T-cell (primary cell): ENCODE data around the gene CDC42BPA. TPM values are rescaled to one million over a fixed set of nuclear protein-coding genes. Genes with fewer than 3 reads are reported as not detected.

ENCODE experiments used
- ATAC-seq, 4 experiments: fragments of 200-7000 bp in 3 of 4; fragments of 150-1000 bp in 1 of 4; cut with Tn5 transposase; replicated peaks in 1 of 4; 1 replicate in 3 of 4; 2 replicates in 1 of 4; pipeline ENCODE4 v1.10.0; 2021; ENCODE audit warnings: moderate library complexity in 3 of 4, mild to moderate bottlenecking in 2 of 4, moderate number of reproducible peaks in 1 of 4
- CTCF ChIA-PET, 2 donors: fragments of 300-600 bp; sonication (Branson Sonifier 250); formaldehyde crosslinking; loops; one replicate each; lab custom pipeline; 2022; ENCODE audit warnings: antibody characterized with exemption in 2 of 2; lab: Charles Lee
- POLR2A ChIA-PET, 2 donors: fragments of 300-600 bp; sonication (Branson Sonifier 250); formaldehyde crosslinking; loops; one replicate each; lab custom pipeline; 2022; ENCODE audit warnings: antibody characterized with exemption in 2 of 2; lab: Charles Lee
- DNase-seq, 35 experiments: peaks; one replicate each; pipeline versions ENCODE4 v3.0.0 to v3.0.0-alpha.2; 2013 to 2023
- H3K27ac ChIP-seq: one replicate; pipeline ENCODE4 v1.5.1; 2013; ENCODE audit warnings: low read length
- H3K27me3 ChIP-seq, 2 experiments: replicated peaks in 1 of 2; 1 replicate in 1 of 2; 2 replicates in 1 of 2; pipeline versions ENCODE4 v1.6.1 to v1.7.0; 2013; ENCODE audit warnings: low read length in 1 of 2, mixed read lengths in 1 of 2; ENCODE audit not compliant: control insufficient read depth in 2 of 2, insufficient read depth in 2 of 2; ENCODE audit errors: extremely low read depth in 1 of 2
- H3K36me3 ChIP-seq, 2 donors: 1 replicate in 1 of 2; 2 replicates in 1 of 2; pipeline versions ENCODE4 v1.6.1 to v1.7.0; 2013; ENCODE audit warnings: low read length in 1 of 2; ENCODE audit not compliant: control insufficient read depth in 2 of 2, insufficient read depth in 1 of 2; ENCODE audit errors: extremely low read depth in 1 of 2
- H3K4me1 ChIP-seq, 2 experiments: 1 replicate in 1 of 2; 2 replicates in 1 of 2; pipeline versions ENCODE4 v1.6.1 to v1.7.0; 2013; ENCODE audit warnings: low read length in 2 of 2, mixed read lengths in 1 of 2; ENCODE audit not compliant: insufficient read depth in 2 of 2, control insufficient read depth in 1 of 2; ENCODE audit errors: extremely low read depth in 1 of 2
- H3K4me3 ChIP-seq, 2 donors: 1 replicate in 1 of 2; 2 replicates in 1 of 2; pipeline versions ENCODE4 v1.5.1 to v1.7.0; 2013; ENCODE audit warnings: mild to moderate bottlenecking in 2 of 2, low read length in 1 of 2, moderate library complexity in 1 of 2; ENCODE audit not compliant: control insufficient read depth in 1 of 2; ENCODE audit errors: extremely low read depth in 1 of 2
- H3K9me3 ChIP-seq: 2 replicates; pipeline ENCODE4 v1.7.0; 2013
- H3K27ac Mint-ChIP-seq, 2 donors: one replicate each; pipeline ENCODE4 v1.8.0; 2020 to 2021; ENCODE audit warnings: mild to moderate bottlenecking in 2 of 2, mixed read lengths in 2 of 2
- H3K27me3 Mint-ChIP-seq, 2 donors: one replicate each; pipeline ENCODE4 v1.8.0; 2021 to 2022; ENCODE audit warnings: mixed read lengths in 2 of 2
- H3K36me3 Mint-ChIP-seq: one replicate; pipeline ENCODE4 v1.8.0; 2021; ENCODE audit warnings: mixed read lengths
- H3K4me1 Mint-ChIP-seq, 3 donors: one replicate each; pipeline ENCODE4 v1.8.0; 2020 to 2022; ENCODE audit warnings: mixed read lengths in 3 of 3, mild to moderate bottlenecking in 1 of 3
- H3K4me3 Mint-ChIP-seq, 3 donors: one replicate each; pipeline ENCODE4 v1.8.0; 2020 to 2022; ENCODE audit warnings: mild to moderate bottlenecking in 3 of 3, mixed read lengths in 3 of 3, moderate library complexity in 3 of 3
- H3K9me3 Mint-ChIP-seq, 3 donors: one replicate each; pipeline ENCODE4 v1.8.0; 2020 to 2022; ENCODE audit warnings: mixed read lengths in 3 of 3
- WGBS: methylation state at CpG from one replicate; pipeline ENCODE4 v1.1.5; 2013; ENCODE audit warnings: missing lambda C conversion rate; ENCODE audit not compliant: insufficient coverage; 5-methylcytosine and 5-hydroxymethylcytosine counted together
- total RNA-seq, 35 experiments: library from RNA in 6 of 35; stranded (reverse) in 6 of 35; fragments of 120-200 nt in 1 of 35; gene quantifications; one replicate each; pipeline versions ENCODE4 v1.2.1 to v1.2.4 and lab custom pipeline; 2013 to 2026

Gene CDC42BPA
- total RNA-seq, 5 donors from 2014 or later (not counting 1 experiment from before 2014, with no cell fraction given): 0.33 to 1.6 (median 0.86) TPM

- no peaks in the 10 kb centered on the region for H3K36me3 ChIP-seq
- peaks cover 0 to 11% of the 10 kb centered on the region in 2 experiments for H3K27me3 ChIP-seq
- Mint-ChIP-seq H3K27me3 (peaks cover 21 to 22% of the 10 kb centered on the region in 2 donors), H3K4me1 (no peaks in the 10 kb centered on the region), H3K27ac (no peak overlapping the region), H3K4me3 (no peak overlapping the region), H3K36me3 (no peaks in the 10 kb centered on the region), H3K9me3 (no peaks in the 10 kb centered on the region)
- ChIA-PET CTCF (no interaction called here), POLR2A (no interaction called here)
- H3K9me3 ChIP-seq: no peaks in the 10 kb centered on the region
- ATAC-seq (no peak), DNase-seq (no peak)
- 100% methylated on average over 1 of the region's 1 CpG for WGBS
- H3K27ac ChIP-seq: no peak overlapping the region
- no peaks in the 10 kb centered on the region for H3K4me1 ChIP-seq
- H3K4me3 ChIP-seq: no peak overlapping the region
These were observed 98.5 kb downstream of the CDC42BPA start for GRCh38 chr1:227219715-227220292.

- no peaks in the 10 kb centered on the region for H3K4me1 Mint-ChIP-seq
- no peak overlapping the region for H3K27ac Mint-ChIP-seq
- no peaks in the 10 kb centered on the region for H3K9me3 Mint-ChIP-seq
- Histone ChIP-seq H3K4me1 (no peaks in the 10 kb centered on the region), H3K27ac (no peak overlapping the region), H3K36me3 (no peaks in the 10 kb centered on the region), H3K4me3 (no peak overlapping the region), H3K9me3 (no peaks in the 10 kb centered on the region), H3K27me3 (peaks cover 0 to 7% of the 10 kb centered on the region in 2 experiments)
- ChIA-PET CTCF (no interaction called here), POLR2A (no interaction called here)
- 58% methylated on average over 3 of the region's 6 CpGs for WGBS
- no peak overlapping the region for H3K4me3 Mint-ChIP-seq
- H3K27me3 Mint-ChIP-seq: peaks cover 21 to 22% of the 10 kb centered on the region in 2 donors
- ATAC-seq: no peak
- H3K36me3 Mint-ChIP-seq: no peaks in the 10 kb centered on the region
- DNase-seq: no peak
These were observed 99.3 kb downstream of the CDC42BPA start for GRCh38 chr1:227218870-227219573.

- Histone ChIP-seq H3K36me3 (no peaks in the 10 kb centered on the region), H3K27me3 (peaks cover 0 to 2% of the 10 kb centered on the region in 2 experiments), H3K4me1 (no peaks in the 10 kb centered on the region), H3K27ac (no peak overlapping the region), H3K9me3 (no peaks in the 10 kb centered on the region), H3K4me3 (no peak overlapping the region)
- H3K27me3 Mint-ChIP-seq: peaks cover 15 to 18% of the 10 kb centered on the region in 2 donors
- WGBS: no CpG with 5 or more reads among the region's 2 CpGs
- no peaks in the 10 kb centered on the region for H3K9me3 Mint-ChIP-seq
- H3K36me3 Mint-ChIP-seq: no peaks in the 10 kb centered on the region
- no peak overlapping the region for H3K4me3 Mint-ChIP-seq
- DNase-seq (no peak), ATAC-seq (no peak)
- ChIA-PET CTCF (no interaction called here), POLR2A (no interaction called here)
- no peak overlapping the region for H3K27ac Mint-ChIP-seq
- H3K4me1 Mint-ChIP-seq: no peaks in the 10 kb centered on the region
These were observed 102.3 kb downstream of the CDC42BPA start for GRCh38 chr1:227215863-227216510.

- Mint-ChIP-seq H3K27me3 (peaks cover 17 to 21% of the 10 kb centered on the region in 2 donors), H3K4me1 (no peaks in the 10 kb centered on the region), H3K4me3 (no peak overlapping the region), H3K27ac (no peak overlapping the region), H3K36me3 (no peaks in the 10 kb centered on the region), H3K9me3 (no peaks in the 10 kb centered on the region)
- 90% methylated on average over 2 of the region's 3 CpGs for WGBS
- H3K27ac ChIP-seq: no peak overlapping the region
- DNase-seq: no peak
- POLR2A ChIA-PET: no interaction called here
- no peaks in the 10 kb centered on the region for H3K4me1 ChIP-seq
- no peaks in the 10 kb centered on the region for H3K9me3 ChIP-seq
- CTCF ChIA-PET: no interaction called here
- H3K27me3 ChIP-seq: peaks cover 0 to 2% of the 10 kb centered on the region in 2 experiments
- no peaks in the 10 kb centered on the region for H3K36me3 ChIP-seq
- H3K4me3 ChIP-seq: no peak overlapping the region
- no peak for ATAC-seq
These were observed 104.1 kb downstream of the CDC42BPA start for GRCh38 chr1:227214207-227214606.

- Histone ChIP-seq H3K27me3 (peaks cover 0 to 2% of the 10 kb centered on the region in 2 experiments), H3K27ac (no peak overlapping the region), H3K4me3 (no peak overlapping the region), H3K4me1 (no peaks in the 10 kb centered on the region), H3K9me3 (no peaks in the 10 kb centered on the region), H3K36me3 (no peaks in the 10 kb centered on the region)
- Mint-ChIP-seq H3K27ac (no peak overlapping the region), H3K36me3 (no peaks in the 10 kb centered on the region), H3K4me1 (no peaks in the 10 kb centered on the region), H3K4me3 (no peak overlapping the region), H3K27me3 (peaks cover 17 to 21% of the 10 kb centered on the region in 2 donors), H3K9me3 (no peaks in the 10 kb centered on the region)
- no peak for ATAC-seq
- DNase-seq: no peak
- ChIA-PET POLR2A (interaction anchor here in 1 of 2 donors (0.6 kb wide), 1 partner anchor 17 kb away, joined by 3 read pairs; no protein-coding TSS in a partner anchor), CTCF (no interaction called here)
- no CpG with 5 or more reads among the region's 4 CpGs for WGBS
These were observed 104.9 kb downstream of the CDC42BPA start for GRCh38 chr1:227213426-227213825.

GRCh38 chr1:227212164-227212563 lies 106.1 kb downstream of the CDC42BPA start:
- DNase-seq (no peak), ATAC-seq (no peak)
- H3K9me3 ChIP-seq: no peaks in the 10 kb centered on the region
- Mint-ChIP-seq H3K4me1 (no peaks in the 10 kb centered on the region), H3K4me3 (no peak overlapping the region), H3K36me3 (no peaks in the 10 kb centered on the region), H3K27me3 (peaks cover 11 to 16% of the 10 kb centered on the region in 2 donors), H3K27ac (no peak overlapping the region), H3K9me3 (no peaks in the 10 kb centered on the region)
- WGBS: 72% methylated on average over 3 of the region's 3 CpGs
- ChIA-PET CTCF (no interaction called here), POLR2A (no interaction called here)
- H3K4me3 ChIP-seq: no peak overlapping the region
- H3K27ac ChIP-seq: no peak overlapping the region
- H3K36me3 ChIP-seq: no peaks in the 10 kb centered on the region
- H3K4me1 ChIP-seq: no peaks in the 10 kb centered on the region
- peaks cover 0 to 2% of the 10 kb centered on the region in 2 experiments for H3K27me3 ChIP-seq
